ENCODE results near the gene TMEM178A.

DNA sequence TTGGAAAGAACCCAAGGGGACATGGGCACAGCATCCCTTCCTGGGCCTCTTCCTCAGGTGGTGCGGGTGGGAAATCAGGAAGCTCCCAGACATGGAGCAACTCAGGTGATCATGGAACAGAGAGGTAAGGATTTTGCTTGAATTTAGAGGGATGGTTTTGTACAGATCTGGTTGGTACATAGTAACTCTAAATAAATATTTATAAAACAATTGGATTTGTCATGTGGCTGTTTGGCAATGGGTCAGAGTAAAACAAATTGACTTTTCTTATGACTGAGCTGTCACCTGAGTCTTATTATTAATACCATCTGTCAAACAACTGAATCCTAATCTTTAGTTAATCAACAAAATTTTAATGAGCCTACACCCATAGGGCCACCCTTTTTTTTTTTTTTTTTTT lies 19.4 kb upstream of the TMEM178A start:
- TF ChIP-seq, protein P1, sequence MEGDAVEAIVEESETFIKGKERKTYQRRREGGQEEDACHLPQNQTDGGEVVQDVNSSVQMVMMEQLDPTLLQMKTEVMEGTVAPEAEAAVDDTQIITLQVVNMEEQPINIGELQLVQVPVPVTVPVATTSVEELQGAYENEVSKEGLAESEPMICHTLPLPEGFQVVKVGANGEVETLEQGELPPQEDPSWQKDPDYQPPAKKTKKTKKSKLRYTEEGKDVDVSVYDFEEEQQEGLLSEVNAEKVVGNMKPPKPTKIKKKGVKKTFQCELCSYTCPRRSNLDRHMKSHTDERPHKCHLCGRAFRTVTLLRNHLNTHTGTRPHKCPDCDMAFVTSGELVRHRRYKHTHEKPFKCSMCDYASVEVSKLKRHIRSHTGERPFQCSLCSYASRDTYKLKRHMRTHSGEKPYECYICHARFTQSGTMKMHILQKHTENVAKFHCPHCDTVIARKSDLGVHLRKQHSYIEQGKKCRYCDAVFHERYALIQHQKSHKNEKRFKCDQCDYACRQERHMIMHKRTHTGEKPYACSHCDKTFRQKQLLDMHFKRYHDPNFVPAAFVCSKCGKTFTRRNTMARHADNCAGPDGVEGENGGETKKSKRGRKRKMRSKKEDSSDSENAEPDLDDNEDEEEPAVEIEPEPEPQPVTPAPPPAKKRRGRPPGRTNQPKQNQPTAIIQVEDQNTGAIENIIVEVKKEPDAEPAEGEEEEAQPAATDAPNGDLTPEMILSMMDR (IDR thresholded peaks at IDR 0.05; ENCODE audit: low read depth, low read length, poor library complexity, severe bottlenecking): no peak
- no peak for TF ChIP-seq EZH2phosphoT487 (IDR thresholded peaks at IDR 0.05; ENCODE audit: borderline replicate concordance, low read length)
